ENCODE data around the gene HCK.

- TF ChIP-seq CTCF (IDR thresholded peaks at IDR 0.05) (no peak), POLR2A (IDR thresholded peaks at IDR 0.05) (no peak)
Measured at GRCh38 chr20:32024683-32025295, 27.3 kb upstream of the HCK start.

All from ovary (tissue), 3 donors.